ENCODE data around the gene ARHGAP20.

Gene ARHGAP20

DNA sequence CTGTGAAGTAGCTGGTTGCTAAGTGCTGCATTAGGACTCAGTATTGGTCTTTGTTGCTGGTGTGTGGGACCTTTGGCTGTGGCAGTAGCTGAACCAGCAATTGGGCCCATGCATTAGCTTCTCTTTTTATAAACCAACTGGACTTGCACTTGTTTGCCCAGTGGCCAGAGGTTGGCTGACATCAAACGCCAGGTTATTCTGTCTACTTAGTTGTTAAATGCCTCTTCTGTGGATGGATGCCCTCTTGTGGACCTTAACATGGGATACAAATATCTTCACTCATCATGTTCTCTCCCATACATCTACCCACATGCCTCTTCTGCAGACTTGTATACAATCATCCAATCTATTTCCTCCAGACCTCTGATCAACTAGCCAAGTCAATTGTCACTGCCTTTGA lies 26.4 kb upstream of the ARHGAP20 start:
- no peaks in the 10 kb centered on the region for H3K27me3 ChIP-seq (ENCODE audit: insufficient read depth, low read length)
- no peak overlapping the region for H3K4me3 ChIP-seq (ENCODE audit: low read depth, low read length)
- no peaks in the 10 kb centered on the region for H3K79me2 ChIP-seq (ENCODE audit: control insufficient read depth, insufficient read depth, low read length, unreplicated experiment)
- no peaks in the 10 kb centered on the region for H3K4me1 ChIP-seq (ENCODE audit: control insufficient read depth, insufficient read depth, low read length, unreplicated experiment)
- H2AFZ ChIP-seq (ENCODE audit: low read length, unreplicated experiment), result no peak overlapping the region
- no peak overlapping the region for H3K27ac ChIP-seq (ENCODE audit: low read depth, low read length)
- H3K36me3 ChIP-seq (ENCODE audit: insufficient read depth, low read length), result no peaks in the 10 kb centered on the region

DNA sequence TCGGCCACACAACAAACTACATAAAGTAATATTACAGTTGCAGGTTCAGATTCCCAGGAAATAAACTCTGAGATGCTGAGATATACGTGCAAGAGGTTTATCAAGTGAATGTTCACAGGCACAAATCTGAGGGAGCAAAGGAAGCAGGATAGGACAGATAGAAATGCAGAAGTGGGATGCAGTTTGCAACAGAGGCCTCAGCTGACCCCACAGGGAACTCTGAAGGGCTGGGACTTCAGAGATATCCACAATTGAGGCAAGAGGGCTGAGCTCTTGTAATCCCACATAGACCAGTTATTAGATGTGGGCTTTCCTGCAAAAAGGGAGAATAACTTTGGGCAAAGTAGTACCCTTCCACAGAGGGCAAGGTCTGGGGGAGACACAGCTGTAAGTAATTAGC lies 25.4 kb upstream of the ARHGAP20 start:
- Histone ChIP-seq H3K79me2 (ENCODE audit: control insufficient read depth, insufficient read depth, low read length, unreplicated experiment) (no peaks in the 10 kb centered on the region), H3K36me3 (ENCODE audit: insufficient read depth, low read length) (no peaks in the 10 kb centered on the region), H3K27me3 (ENCODE audit: insufficient read depth, low read length) (no peaks in the 10 kb centered on the region), H3K4me1 (ENCODE audit: control insufficient read depth, insufficient read depth, low read length, unreplicated experiment) (no peaks in the 10 kb centered on the region), H3K4me3 (ENCODE audit: low read depth, low read length) (no peak overlapping the region), H3K27ac (ENCODE audit: low read depth, low read length) (no peak overlapping the region), H2AFZ (ENCODE audit: low read length, unreplicated experiment) (no peak overlapping the region)

DNA sequence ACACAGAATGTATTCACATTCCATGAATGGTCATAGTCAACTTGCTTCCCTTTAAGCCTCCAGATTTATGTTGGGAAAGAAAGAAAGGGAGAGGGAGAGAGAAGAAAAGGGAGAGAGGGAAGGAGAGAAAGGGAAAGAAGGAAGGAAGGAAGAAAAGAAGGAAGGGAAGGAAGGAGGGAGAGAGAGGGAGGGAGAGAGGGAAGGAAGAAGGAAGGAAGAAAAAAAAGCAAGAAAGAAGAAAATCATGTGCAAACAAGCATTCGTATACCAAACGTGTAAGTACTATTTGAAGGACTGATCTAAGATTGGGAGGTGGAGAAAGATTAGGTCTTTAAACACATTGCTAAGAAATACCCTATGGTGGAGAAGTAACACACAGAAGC lies 23.9 kb upstream of the ARHGAP20 start:
- no peak overlapping the region for H2AFZ ChIP-seq (ENCODE audit: low read length, unreplicated experiment)
- no peaks in the 10 kb centered on the region for H3K4me1 ChIP-seq (ENCODE audit: control insufficient read depth, insufficient read depth, low read length, unreplicated experiment)
- H3K27ac ChIP-seq (ENCODE audit: low read depth, low read length), result no peak overlapping the region
- H3K4me3 ChIP-seq (ENCODE audit: low read depth, low read length), result no peak overlapping the region
- no peaks in the 10 kb centered on the region for H3K27me3 ChIP-seq (ENCODE audit: insufficient read depth, low read length)
- H3K36me3 ChIP-seq (ENCODE audit: insufficient read depth, low read length), result no peaks in the 10 kb centered on the region
- no peaks in the 10 kb centered on the region for H3K79me2 ChIP-seq (ENCODE audit: control insufficient read depth, insufficient read depth, low read length, unreplicated experiment)

DNA sequence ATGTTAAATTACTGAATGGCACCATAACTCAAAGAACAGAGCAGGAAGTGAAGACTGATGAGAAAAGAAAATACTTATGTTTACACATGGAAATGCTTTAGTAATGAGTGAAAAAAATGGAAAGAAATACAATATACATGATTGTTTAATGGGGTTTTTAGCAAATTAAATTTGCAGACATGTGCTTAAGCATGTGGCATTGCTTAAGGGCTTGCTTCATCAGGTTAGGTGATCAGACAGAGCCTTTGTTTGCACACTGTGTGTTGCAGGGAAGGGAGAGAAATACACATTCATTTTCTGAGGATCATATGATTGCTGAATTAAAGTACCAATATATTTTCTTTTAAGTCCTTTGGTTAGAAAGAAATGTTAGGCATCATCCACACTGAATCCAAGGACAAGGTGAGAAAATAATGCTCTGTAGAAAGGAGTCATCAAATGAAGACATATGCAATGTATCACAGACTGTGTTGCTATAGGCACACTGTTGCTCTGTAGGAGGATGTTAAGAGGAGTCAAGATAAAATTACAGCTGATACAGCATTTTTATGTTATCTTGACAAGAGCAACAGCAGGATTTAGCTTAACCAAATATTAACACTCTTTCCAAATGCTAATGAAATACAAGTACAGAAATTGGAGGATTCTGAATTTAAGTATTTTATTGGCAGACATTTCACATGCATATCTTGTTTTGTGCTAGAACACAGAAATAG lies 23.4 kb upstream of the ARHGAP20 start:
- H3K27ac ChIP-seq (ENCODE audit: low read depth, low read length), result no peak overlapping the region
- no peaks in the 10 kb centered on the region for H3K27me3 ChIP-seq (ENCODE audit: insufficient read depth, low read length)
- no peaks in the 10 kb centered on the region for H3K4me1 ChIP-seq (ENCODE audit: control insufficient read depth, insufficient read depth, low read length, unreplicated experiment)
- H2AFZ ChIP-seq (ENCODE audit: low read length, unreplicated experiment), result no peak overlapping the region
- H3K79me2 ChIP-seq (ENCODE audit: control insufficient read depth, insufficient read depth, low read length, unreplicated experiment), result no peaks in the 10 kb centered on the region
- H3K4me3 ChIP-seq (ENCODE audit: low read depth, low read length), result no peak overlapping the region
- H3K36me3 ChIP-seq (ENCODE audit: insufficient read depth, low read length), result no peaks in the 10 kb centered on the region

DNA sequence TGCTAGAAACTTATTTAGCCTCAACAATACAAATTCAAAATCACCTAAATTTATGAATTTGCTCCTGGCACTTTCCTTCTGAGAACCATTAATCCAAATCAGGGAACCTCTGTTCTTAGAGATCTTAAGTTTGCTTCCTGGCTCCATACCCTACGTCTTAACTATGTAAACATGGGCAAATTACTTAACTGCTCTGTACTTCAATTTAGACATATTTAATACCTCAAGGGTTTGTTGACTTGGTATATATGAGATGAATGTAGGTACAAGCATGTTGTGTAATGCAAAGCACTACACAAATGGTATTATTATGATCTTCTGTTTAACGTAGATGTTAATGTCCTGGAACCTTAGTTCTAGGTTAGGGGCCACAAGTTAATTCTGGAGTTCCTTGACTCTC lies 22.6 kb upstream of the ARHGAP20 start:
- Histone ChIP-seq H3K27ac (ENCODE audit: low read depth, low read length) (no peak overlapping the region), H3K36me3 (ENCODE audit: insufficient read depth, low read length) (no peaks in the 10 kb centered on the region)

DNA sequence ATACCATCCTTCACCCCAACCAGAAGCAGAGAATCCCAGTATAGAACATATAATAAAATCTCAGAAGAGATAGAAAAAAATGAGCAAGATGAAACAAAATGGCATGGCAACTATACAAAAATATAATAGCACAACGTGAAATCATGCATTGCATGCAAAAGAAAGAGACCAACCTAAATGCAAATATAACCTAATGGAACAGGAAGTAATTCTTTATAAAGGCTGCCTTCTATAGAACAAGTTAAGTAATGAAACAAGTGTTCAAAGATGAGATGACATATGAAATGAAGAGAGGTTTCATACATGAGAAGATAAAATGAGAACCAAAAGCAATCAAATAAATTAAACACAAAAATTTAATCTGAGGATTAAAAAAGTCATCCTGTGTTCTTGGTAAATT lies 18.5 kb upstream of the ARHGAP20 start:
- H2AFZ ChIP-seq (ENCODE audit: low read length, unreplicated experiment), result no peak overlapping the region

More for the DNA sequence above, 22.6 kb upstream of the ARHGAP20 start:
- Histone ChIP-seq H3K27me3 (ENCODE audit: insufficient read depth, low read length) (no peaks in the 10 kb centered on the region), H3K79me2 (ENCODE audit: control insufficient read depth, insufficient read depth, low read length, unreplicated experiment) (no peaks in the 10 kb centered on the region), H3K4me1 (ENCODE audit: control insufficient read depth, insufficient read depth, low read length, unreplicated experiment) (no peaks in the 10 kb centered on the region), H2AFZ (ENCODE audit: low read length, unreplicated experiment) (no peak overlapping the region), H3K4me3 (ENCODE audit: low read depth, low read length) (no peak overlapping the region)

DNA sequence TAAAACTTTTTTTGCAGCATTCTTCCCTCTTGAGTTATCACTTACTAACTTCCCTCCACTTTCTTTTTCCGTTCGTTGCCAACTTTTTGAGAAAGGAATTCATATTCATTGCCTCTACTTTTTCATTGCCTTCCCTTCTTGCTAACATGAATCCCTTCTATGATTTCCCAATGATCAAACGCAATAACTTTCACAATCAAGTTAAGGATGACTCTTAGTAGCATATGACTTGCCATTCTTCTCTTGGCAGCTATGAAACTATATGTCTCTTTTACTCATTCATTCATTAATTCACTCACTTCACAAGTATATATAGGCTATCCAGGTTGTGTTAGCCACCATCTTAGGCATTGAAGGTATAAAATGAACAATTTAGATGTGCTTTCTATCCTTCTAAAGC lies 16.6 kb upstream of the ARHGAP20 start:
- H3K27me3 ChIP-seq (ENCODE audit: insufficient read depth, low read length), result no peaks in the 10 kb centered on the region
- H3K79me2 ChIP-seq (ENCODE audit: control insufficient read depth, insufficient read depth, low read length, unreplicated experiment), result no peaks in the 10 kb centered on the region
- peaks cover 15% of the 10 kb centered on the region for H3K4me1 ChIP-seq (ENCODE audit: control insufficient read depth, insufficient read depth, low read length, unreplicated experiment)
- H3K27ac ChIP-seq (ENCODE audit: low read depth, low read length), result peak overlapping the region; percentile 69
- no peak overlapping the region; the same call in 1 of the 2 replicates for H3K4me3 ChIP-seq (ENCODE audit: low read depth, low read length)
- H3K36me3 ChIP-seq (ENCODE audit: insufficient read depth, low read length), result no peaks in the 10 kb centered on the region
- H2AFZ ChIP-seq (ENCODE audit: low read length, unreplicated experiment), result peak overlapping the region; percentile 82

More for the DNA sequence above, 18.5 kb upstream of the ARHGAP20 start:
- no peaks in the 10 kb centered on the region for H3K79me2 ChIP-seq (ENCODE audit: control insufficient read depth, insufficient read depth, low read length, unreplicated experiment)
- H3K27me3 ChIP-seq (ENCODE audit: insufficient read depth, low read length), result no peaks in the 10 kb centered on the region
- no peaks in the 10 kb centered on the region for H3K36me3 ChIP-seq (ENCODE audit: insufficient read depth, low read length)
- H3K27ac ChIP-seq (ENCODE audit: low read depth, low read length), result no peak overlapping the region
- H3K4me3 ChIP-seq (ENCODE audit: low read depth, low read length), result no peak overlapping the region
- H3K4me1 ChIP-seq (ENCODE audit: control insufficient read depth, insufficient read depth, low read length, unreplicated experiment), result peaks cover 15% of the 10 kb centered on the region

DNA sequence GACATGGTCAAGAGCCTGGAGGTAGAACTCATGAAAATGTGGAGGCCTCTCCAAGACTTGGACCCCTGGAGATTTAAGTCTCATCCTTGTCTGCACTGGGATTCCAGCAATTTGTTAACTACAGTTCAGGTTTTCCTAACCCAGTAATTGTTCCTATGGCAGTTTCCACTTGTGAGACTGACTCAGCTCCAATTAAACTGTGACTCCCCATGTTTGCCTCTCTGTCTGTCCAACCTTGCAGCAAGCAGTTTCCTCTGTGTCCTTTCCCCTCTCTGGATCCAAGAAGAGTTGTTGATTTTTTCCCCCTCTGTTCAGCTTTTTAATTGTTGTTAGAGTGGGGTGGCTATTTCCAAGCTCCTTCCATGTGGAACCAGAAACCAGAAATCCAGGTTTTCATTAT lies 16.2 kb upstream of the ARHGAP20 start:
- Histone ChIP-seq H3K4me1 (ENCODE audit: control insufficient read depth, insufficient read depth, low read length, unreplicated experiment) (peaks cover 15% of the 10 kb centered on the region), H3K4me3 (ENCODE audit: low read depth, low read length) (no peak overlapping the region; the same call in 1 of the 2 replicates), H3K36me3 (ENCODE audit: insufficient read depth, low read length) (no peaks in the 10 kb centered on the region), H3K27ac (ENCODE audit: low read depth, low read length) (peak overlapping the region; percentile 69), H3K79me2 (ENCODE audit: control insufficient read depth, insufficient read depth, low read length, unreplicated experiment) (no peaks in the 10 kb centered on the region), H2AFZ (ENCODE audit: low read length, unreplicated experiment) (peak overlapping the region; percentile 82), H3K27me3 (ENCODE audit: insufficient read depth, low read length) (no peaks in the 10 kb centered on the region)

DNA sequence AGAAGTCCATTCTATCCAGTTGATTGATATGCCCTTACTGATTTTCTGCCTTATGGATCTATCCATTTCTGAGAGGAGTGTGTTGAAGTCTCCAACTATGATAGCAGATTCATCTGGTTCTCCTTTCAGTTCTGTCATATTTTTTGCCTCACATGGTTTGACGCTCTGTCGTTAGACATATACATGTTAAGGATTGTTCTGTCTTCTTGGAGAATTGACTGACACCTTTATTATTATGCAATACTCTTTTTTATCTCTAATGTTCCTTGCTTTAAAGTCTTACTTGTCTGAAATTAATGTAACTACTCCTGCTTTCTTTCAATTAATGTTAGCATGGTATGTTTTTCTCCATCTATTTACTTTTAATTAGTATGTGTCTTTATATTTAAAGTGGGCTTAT lies 12.1 kb upstream of the ARHGAP20 start:
- Histone ChIP-seq H3K4me3 (ENCODE audit: low read depth, low read length) (no peak overlapping the region), H3K36me3 (ENCODE audit: insufficient read depth, low read length) (no peaks in the 10 kb centered on the region), H3K79me2 (ENCODE audit: control insufficient read depth, insufficient read depth, low read length, unreplicated experiment) (no peaks in the 10 kb centered on the region), H3K27ac (ENCODE audit: low read depth, low read length) (no peak overlapping the region), H2AFZ (ENCODE audit: low read length, unreplicated experiment) (no peak overlapping the region), H3K4me1 (ENCODE audit: control insufficient read depth, insufficient read depth, low read length, unreplicated experiment) (peaks cover 14% of the 10 kb centered on the region), H3K27me3 (ENCODE audit: insufficient read depth, low read length) (no peaks in the 10 kb centered on the region)

DNA sequence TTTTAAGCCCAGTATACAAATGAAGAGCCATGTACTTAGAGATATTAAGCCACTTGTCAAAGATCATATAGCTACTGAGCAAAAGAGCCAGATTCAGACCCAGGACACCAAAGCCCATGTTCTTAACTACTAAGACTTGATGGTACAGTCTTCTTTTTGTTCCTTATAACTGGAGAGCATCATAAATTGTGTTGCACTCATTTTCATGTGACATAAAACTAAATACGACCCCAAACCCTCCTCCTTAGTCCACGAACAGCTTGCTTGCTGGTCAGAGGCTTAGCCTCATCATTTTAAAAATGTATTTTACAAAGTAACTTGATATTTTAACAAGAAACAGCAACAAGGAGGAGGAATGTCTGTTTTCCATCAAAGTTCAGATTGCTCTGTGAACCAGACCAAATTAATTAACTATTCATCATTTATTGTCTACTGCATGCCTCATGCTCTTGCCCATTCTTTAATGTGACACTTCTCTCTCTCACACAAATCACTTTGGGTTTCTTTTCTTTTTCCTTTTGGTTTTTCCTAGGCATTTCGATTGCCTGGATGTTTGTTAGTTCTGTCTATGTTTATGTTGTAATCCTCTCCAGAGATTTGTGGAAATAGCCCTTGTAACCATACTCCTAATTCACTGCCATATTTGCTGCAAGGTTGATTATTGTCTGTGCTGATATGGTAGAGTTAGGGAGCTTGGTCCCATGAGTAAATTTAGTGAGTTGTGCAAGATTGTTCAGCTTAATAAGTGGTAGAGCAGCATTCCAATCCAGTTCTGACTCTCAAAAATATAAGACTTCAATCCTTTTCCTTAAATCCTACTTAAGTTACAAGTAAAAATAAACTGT lies 8.4 kb upstream of the ARHGAP20 start:
- Histone ChIP-seq H3K4me1 (ENCODE audit: control insufficient read depth, insufficient read depth, low read length, unreplicated experiment) (peaks cover 15% of the 10 kb centered on the region), H3K36me3 (ENCODE audit: insufficient read depth, low read length) (no peaks in the 10 kb centered on the region), H3K4me3 (ENCODE audit: low read depth, low read length) (no peak overlapping the region), H2AFZ (ENCODE audit: low read length, unreplicated experiment) (no peak overlapping the region), H3K79me2 (ENCODE audit: control insufficient read depth, insufficient read depth, low read length, unreplicated experiment) (no peaks in the 10 kb centered on the region), H3K27me3 (ENCODE audit: insufficient read depth, low read length) (no peaks in the 10 kb centered on the region), H3K27ac (ENCODE audit: low read depth, low read length) (no peak overlapping the region)

DNA sequence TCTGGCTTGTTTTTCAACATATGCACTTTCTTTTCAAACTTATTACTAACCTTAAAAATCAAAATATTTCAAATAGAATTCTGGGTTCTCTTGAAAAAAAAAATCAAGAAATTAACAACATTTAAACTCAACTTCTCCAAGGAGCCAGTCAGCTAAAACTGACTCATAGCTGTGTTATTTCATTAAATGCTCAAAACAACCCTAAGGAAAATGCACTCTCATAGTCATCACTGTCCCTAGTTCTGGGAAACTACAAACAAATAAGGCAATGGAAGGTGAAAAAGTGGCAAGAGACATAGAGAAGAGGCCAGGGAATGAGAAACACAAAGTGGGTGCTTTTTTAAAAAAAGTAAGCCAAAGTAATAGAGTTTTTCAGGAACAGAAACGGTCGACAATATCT lies 4.1 kb upstream of the ARHGAP20 start:
- Histone ChIP-seq H3K27me3 (ENCODE audit: insufficient read depth, low read length) (no peaks in the 10 kb centered on the region), H3K27ac (ENCODE audit: low read depth, low read length) (peak overlapping the region; percentile 52), H3K4me3 (ENCODE audit: low read depth, low read length) (no peak overlapping the region), H3K4me1 (ENCODE audit: control insufficient read depth, insufficient read depth, low read length, unreplicated experiment) (peaks cover 29% of the 10 kb centered on the region), H3K79me2 (ENCODE audit: control insufficient read depth, insufficient read depth, low read length, unreplicated experiment) (no peaks in the 10 kb centered on the region), H2AFZ (ENCODE audit: low read length, unreplicated experiment) (no peak overlapping the region), H3K36me3 (ENCODE audit: insufficient read depth, low read length) (no peaks in the 10 kb centered on the region)
